ENCODE results near the gene TPSB2. TPM values are rescaled to one million over a fixed set of nuclear protein-coding genes. Genes with fewer than 3 reads are reported as not detected.

The TPSB2 gene
- total and polyA plus RNA-seq, 9 of the 15 experiments (the other 6 are each of a cell fraction or from before 2014, with no cell fraction given): 0.18 TPM; not detected in 8

DNA sequence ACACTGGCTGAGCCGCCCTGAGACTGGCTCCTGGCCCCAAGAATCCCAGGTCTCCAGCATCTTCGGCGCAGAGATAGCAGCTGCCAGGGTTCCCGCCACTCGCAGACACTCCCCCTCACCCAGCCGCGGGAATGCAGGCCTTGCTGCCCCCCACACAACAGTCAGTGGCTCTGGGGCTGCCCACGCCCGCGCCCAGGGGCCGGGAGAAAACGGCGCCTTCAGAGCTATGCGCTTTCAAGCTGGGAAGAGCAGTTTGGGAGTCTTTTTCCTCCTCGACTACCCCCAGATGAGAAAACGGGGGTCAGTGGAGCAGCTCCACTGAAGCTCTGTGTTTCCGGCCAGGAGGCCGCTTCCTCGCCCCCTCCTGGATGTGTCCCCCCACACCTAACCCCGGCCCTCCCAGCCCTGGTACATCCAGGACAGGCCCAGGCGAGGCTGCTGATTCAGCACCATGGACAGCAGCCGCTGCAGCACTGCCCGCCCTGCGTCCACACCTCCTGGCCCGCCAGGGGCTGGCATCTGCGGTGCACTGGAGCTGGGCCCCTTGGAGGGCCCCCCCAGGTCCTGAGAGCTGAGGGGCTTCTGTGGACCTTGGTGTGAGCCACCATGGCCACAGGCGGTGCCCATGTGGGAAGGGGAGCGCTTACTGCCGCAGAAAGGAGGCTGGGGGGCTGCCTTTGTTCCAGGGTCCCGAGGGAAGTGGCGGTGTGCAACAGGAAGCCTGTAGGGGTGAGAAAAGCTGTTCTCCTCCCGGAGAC is 41.4 kb downstream of the TPSB2 start (continued):
- 0 out of 2 replicates have a peak, but pooled peaks have one; percentile 36 for TF ChIP-seq ARID4B (CRISPR knock-in tag; IDR thresholded peaks at IDR 0.05)
- TF ChIP-seq, protein P1, sequence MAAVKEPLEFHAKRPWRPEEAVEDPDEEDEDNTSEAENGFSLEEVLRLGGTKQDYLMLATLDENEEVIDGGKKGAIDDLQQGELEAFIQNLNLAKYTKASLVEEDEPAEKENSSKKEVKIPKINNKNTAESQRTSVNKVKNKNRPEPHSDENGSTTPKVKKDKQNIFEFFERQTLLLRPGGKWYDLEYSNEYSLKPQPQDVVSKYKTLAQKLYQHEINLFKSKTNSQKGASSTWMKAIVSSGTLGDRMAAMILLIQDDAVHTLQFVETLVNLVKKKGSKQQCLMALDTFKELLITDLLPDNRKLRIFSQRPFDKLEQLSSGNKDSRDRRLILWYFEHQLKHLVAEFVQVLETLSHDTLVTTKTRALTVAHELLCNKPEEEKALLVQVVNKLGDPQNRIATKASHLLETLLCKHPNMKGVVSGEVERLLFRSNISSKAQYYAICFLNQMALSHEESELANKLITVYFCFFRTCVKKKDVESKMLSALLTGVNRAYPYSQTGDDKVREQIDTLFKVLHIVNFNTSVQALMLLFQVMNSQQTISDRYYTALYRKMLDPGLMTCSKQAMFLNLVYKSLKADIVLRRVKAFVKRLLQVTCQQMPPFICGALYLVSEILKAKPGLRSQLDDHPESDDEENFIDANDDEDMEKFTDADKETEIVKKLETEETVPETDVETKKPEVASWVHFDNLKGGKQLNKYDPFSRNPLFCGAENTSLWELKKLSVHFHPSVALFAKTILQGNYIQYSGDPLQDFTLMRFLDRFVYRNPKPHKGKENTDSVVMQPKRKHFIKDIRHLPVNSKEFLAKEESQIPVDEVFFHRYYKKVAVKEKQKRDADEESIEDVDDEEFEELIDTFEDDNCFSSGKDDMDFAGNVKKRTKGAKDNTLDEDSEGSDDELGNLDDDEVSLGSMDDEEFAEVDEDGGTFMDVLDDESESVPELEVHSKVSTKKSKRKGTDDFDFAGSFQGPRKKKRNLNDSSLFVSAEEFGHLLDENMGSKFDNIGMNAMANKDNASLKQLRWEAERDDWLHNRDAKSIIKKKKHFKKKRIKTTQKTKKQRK (IDR thresholded peaks at IDR 0.05; ENCODE audit: borderline replicate concordance, low read depth, low read length): no peak
- TF ChIP-seq ZNF3 (CRISPR knock-in tag; IDR thresholded peaks at IDR 0.05): no peak
- 0 out of 2 replicates have a peak, but pooled peaks have one; percentile 62 for TF ChIP-seq LCOR (CRISPR knock-in tag; IDR thresholded peaks at IDR 0.05)
- TF ChIP-seq ZNF224 (CRISPR knock-in tag; IDR thresholded peaks at IDR 0.05): peak; percentile 77; the same call in 1 of the 2 replicates
- TF ChIP-seq C11orf30 (IDR thresholded peaks at IDR 0.05; ENCODE audit: low read depth): peak; percentile 75
- TF ChIP-seq NFYB (IDR thresholded peaks at IDR 0.05; ENCODE audit: extremely low read depth, insufficient read length): no peak
- TF ChIP-seq HOMEZ (CRISPR knock-in tag; IDR thresholded peaks at IDR 0.05): no peak
- no peak for TF ChIP-seq KDM2B (CRISPR knock-in tag; IDR thresholded peaks at IDR 0.05)
- no peak for TF ChIP-seq ZNF140 (CRISPR knock-in tag; IDR thresholded peaks at IDR 0.05)
- TF ChIP-seq, protein P2, sequence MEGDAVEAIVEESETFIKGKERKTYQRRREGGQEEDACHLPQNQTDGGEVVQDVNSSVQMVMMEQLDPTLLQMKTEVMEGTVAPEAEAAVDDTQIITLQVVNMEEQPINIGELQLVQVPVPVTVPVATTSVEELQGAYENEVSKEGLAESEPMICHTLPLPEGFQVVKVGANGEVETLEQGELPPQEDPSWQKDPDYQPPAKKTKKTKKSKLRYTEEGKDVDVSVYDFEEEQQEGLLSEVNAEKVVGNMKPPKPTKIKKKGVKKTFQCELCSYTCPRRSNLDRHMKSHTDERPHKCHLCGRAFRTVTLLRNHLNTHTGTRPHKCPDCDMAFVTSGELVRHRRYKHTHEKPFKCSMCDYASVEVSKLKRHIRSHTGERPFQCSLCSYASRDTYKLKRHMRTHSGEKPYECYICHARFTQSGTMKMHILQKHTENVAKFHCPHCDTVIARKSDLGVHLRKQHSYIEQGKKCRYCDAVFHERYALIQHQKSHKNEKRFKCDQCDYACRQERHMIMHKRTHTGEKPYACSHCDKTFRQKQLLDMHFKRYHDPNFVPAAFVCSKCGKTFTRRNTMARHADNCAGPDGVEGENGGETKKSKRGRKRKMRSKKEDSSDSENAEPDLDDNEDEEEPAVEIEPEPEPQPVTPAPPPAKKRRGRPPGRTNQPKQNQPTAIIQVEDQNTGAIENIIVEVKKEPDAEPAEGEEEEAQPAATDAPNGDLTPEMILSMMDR (IDR thresholded peaks at IDR 0.05 in 2 of 3, conservative IDR thresholded peaks at IDR 0.05 in 1 of 3; ENCODE audit: insufficient read depth in 2 of 3, low read depth in 1 of 3, low read length in 3 of 3): no peak
- peak; percentile 27; the same call in 1 of the 2 replicates for TF ChIP-seq CXXC5 (CRISPR knock-in tag; IDR thresholded peaks at IDR 0.05)

Measured in K562 (cell line).